Peyer's patch (tissue), 4 donors: ENCODE measurements around the gene GPR18.

ENCODE experiments used
- POLR2A ChIP-seq, 2 donors: fragments of 450-650 bp; IDR thresholded peaks; one replicate each; pipeline ENCODE4 v1.5.1; 2017; ENCODE audit warnings: antibody characterized with exemption in 2 of 2, mild to moderate bottlenecking in 2 of 2, moderate library complexity in 2 of 2
- TF ChIP-seq, protein P1 (sequence below), 6 experiments: fragments of 450-650 bp in 4 of 6; fragments of 200-600 bp in 2 of 6; sonication (generic) in 1 of 6; IDR thresholded peaks; one replicate each; pipeline ENCODE4 v1.5.1; 2017 to 2019; ENCODE audit warnings: antibody characterized with exemption in 6 of 6, mild to moderate bottlenecking in 3 of 6, moderate library complexity in 1 of 6

DNA sequence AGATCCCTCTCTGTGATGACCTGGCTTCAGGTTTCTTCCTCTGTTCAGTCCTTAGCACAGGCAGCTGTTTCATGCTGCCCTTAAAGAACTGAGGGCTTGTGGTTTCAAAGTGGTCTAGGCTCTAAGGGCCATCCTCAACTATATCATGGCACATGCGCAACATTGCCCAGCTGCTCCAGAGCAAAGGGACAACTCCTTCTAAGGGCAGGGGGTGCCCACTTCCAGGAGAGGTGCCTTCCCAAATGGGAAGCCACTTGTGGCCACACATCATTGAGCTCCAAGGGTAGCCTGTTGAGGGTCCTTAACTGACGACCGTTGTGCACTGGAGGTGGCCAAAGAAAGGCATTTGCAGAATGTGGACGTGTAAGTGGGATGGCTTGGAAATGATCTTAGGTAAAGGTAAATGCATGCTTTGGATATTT is 41.8 kb upstream of the GPR18 start:
- no peak for TF ChIP-seq POLR2A (IDR thresholded peaks at IDR 0.05)
- TF ChIP-seq, protein P1, sequence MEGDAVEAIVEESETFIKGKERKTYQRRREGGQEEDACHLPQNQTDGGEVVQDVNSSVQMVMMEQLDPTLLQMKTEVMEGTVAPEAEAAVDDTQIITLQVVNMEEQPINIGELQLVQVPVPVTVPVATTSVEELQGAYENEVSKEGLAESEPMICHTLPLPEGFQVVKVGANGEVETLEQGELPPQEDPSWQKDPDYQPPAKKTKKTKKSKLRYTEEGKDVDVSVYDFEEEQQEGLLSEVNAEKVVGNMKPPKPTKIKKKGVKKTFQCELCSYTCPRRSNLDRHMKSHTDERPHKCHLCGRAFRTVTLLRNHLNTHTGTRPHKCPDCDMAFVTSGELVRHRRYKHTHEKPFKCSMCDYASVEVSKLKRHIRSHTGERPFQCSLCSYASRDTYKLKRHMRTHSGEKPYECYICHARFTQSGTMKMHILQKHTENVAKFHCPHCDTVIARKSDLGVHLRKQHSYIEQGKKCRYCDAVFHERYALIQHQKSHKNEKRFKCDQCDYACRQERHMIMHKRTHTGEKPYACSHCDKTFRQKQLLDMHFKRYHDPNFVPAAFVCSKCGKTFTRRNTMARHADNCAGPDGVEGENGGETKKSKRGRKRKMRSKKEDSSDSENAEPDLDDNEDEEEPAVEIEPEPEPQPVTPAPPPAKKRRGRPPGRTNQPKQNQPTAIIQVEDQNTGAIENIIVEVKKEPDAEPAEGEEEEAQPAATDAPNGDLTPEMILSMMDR (IDR thresholded peaks at IDR 0.05), result no peak
